C4-2B (cell line): ENCODE results near the gene TNPO3.

ENCODE experiments used
- H3K27ac ChIP-seq: fragments of 450-650 bp; 2 replicates; pipeline ENCODE4 v1.5.1; 2017
- ZFX ChIP-seq: fragments of 450-650 bp; IDR thresholded peaks from 2 replicates; pipeline ENCODE4 v1.6.1; 2017
- TF ChIP-seq, protein P1 (sequence below): fragments of 450-650 bp; conservative IDR thresholded peaks from 2 replicates; pipeline ENCODE4 v1.5.1; 2017; ENCODE audit warnings: mild to moderate bottlenecking

The TNPO3 gene

GRCh38 chr7:128982105-128982504 is 72.8 kb downstream of the TNPO3 start:
- TF ChIP-seq, protein P1, sequence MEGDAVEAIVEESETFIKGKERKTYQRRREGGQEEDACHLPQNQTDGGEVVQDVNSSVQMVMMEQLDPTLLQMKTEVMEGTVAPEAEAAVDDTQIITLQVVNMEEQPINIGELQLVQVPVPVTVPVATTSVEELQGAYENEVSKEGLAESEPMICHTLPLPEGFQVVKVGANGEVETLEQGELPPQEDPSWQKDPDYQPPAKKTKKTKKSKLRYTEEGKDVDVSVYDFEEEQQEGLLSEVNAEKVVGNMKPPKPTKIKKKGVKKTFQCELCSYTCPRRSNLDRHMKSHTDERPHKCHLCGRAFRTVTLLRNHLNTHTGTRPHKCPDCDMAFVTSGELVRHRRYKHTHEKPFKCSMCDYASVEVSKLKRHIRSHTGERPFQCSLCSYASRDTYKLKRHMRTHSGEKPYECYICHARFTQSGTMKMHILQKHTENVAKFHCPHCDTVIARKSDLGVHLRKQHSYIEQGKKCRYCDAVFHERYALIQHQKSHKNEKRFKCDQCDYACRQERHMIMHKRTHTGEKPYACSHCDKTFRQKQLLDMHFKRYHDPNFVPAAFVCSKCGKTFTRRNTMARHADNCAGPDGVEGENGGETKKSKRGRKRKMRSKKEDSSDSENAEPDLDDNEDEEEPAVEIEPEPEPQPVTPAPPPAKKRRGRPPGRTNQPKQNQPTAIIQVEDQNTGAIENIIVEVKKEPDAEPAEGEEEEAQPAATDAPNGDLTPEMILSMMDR: no peak
- no peak for TF ChIP-seq ZFX
- H3K27ac ChIP-seq: no peak overlapping the region

DNA sequence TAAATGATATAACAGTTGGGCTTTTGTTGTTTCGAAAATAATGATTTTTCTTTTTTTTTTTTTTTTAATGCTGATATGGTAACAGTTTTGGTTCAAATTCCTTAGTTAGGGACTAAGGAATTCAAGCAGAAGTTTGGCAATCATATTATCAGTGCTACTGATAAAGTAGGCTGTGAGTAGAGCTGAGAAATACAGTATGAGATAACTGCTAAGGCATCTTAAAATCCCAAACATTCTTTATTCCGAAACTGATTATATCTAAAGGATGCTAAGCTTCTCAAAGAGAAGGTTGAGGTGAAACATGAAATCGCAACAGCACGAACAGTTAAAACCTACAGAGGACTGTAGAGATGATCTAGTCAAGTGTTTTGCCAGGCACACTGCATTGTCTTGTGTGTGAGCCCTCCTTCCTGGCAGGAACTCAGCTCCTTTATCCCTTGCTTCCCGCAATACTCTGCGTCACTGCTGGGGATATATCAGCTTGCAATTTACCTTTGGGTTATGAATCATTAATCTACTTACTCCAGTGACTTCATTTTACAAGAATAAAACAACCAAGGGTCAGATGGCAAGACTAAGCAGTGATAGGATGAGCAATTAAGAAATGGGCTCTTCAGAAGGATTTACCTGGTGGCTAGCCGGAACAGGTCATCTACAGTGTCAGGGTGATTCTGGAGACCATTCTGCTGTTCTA is 80.5 kb downstream of the TNPO3 start:
- TF ChIP-seq ZFX: no peak
- TF ChIP-seq, protein P1: no peak
- no peak overlapping the region for H3K27ac ChIP-seq

- TF ChIP-seq ZFX: no peak
- TF ChIP-seq, protein P1: no peak
- no peak overlapping the region for H3K27ac ChIP-seq
These were observed 86.3 kb downstream of the TNPO3 start for GRCh38 chr7:128968624-128969023.

GRCh38 chr7:128963327-128963757 is 91.6 kb downstream of the TNPO3 start:
- no peak for TF ChIP-seq ZFX
- TF ChIP-seq, protein P1: no peak
- H3K27ac ChIP-seq: no peak overlapping the region

DNA sequence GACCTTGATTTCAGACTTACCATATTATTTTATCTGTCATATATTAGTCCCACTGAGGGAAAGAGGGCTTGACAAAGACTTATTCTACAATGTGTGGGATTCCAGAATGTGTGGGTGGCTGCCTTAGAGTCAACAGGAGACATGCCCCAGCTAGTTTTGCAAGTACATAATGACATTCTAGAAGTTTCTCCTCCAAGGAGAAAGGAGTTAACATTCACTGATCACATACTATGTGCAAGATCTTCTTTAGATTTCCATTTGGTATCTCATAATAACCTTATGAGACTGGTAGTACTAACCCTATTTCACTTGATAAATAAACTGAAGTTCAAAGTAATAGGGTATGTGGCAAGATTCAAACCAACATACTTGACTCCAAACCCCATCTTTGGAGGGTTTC is 92.0 kb downstream of the TNPO3 start:
- no peak for TF ChIP-seq ZFX
- TF ChIP-seq, protein P1: no peak
- H3K27ac ChIP-seq: no peak overlapping the region

DNA sequence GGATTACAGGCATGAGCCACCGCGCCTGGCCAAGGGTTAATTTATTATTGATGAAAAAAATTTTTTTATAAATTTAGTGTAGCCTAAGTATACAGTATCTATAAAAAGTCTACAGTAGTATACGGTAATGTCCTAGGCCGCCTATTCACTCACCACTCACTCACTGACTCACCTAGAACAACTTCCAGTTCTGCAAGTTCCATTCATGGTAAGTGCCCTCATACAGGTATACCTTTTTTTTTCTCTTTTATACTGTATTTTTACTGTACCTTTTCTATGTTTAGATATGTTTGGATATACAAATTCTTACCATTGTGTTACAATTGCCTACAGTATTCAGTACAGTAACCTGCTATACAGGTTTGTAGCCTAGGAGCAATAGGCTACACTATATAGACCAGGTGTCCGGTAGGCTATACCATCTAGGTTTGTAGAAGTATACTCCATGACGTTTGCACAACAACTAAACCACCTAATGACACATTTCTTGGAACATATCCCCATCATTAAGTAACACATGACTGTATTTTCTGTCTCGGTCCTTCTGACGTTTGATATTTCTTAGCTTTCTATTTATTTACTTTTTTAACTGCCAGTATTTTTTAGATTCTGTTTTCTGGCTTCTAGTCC is 93.8 kb downstream of the TNPO3 start:
- H3K27ac ChIP-seq: no peak overlapping the region
- no peak for TF ChIP-seq ZFX
- TF ChIP-seq, protein P1: no peak

GRCh38 chr7:128959296-128959695 is 95.6 kb downstream of the TNPO3 start:
- no peak overlapping the region for H3K27ac ChIP-seq
- no peak for TF ChIP-seq ZFX
- TF ChIP-seq, protein P1: no peak
